HG02885 (cell line): ENCODE results near the gene EIF5A.

Source experiments
- ATAC-seq: cut with Tn5 transposase; IDR thresholded peaks from one replicate; pipeline ENCODE4 v1.9.1; 2021; ENCODE audit warnings: mild to moderate bottlenecking; ENCODE audit not compliant: unreplicated experiment, poor library complexity

The EIF5A gene

DNA sequence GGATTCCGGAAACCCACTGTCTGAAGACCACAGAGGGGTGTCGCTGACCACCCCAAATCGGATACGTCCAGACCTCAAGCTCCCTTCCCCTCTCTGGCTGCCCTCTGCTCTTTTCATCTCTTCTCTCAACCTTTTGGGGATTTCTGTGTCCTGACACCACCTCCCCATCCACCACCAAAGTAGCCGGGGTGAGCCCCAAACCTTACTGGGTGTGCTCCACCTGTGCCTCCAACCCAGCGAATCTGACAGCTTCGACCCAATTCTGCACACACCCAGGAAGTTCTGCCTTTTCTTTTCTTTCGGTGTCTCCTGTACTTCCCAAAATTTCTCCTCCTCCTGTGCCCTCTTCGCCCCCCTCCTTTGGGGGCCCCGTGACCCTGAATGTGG lies 45.1 kb downstream of the EIF5A start:
- ATAC-seq: no peak

GRCh38 chr17:7352910-7353635 lies 45.6 kb downstream of the EIF5A start:
- ATAC-seq: no peak

GRCh38 chr17:7354262-7354843 lies 46.9 kb downstream of the EIF5A start:
- no peak for ATAC-seq

DNA sequence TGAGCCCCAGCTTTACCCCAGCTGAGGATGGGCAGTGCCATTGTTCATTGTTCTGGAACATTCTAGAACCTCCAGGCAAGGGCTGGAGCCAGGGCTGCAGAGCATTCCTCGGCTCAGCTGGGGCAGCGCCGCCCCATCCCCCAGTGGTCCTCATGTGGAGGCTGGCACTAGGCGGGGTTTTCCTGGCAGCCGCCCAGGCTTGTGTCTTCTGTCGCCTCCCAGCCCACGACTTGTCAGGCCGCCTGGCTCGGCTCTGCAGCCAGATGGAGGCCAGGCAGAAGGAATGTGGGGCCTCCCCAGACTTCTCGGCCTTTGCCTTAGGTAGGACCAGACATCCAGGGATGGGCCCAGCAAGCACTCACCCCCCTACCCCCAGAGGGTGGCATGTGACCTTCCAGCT lies 47.6 kb downstream of the EIF5A start, which contains the start of gene TMEM95:
Gene TMEM95, plus strand, starts transcription at position 104 of the 400 bp plus-strand sequence. Its CDS starts 49 bp downstream, at position 153.
- ATAC-seq: no peak

DNA sequence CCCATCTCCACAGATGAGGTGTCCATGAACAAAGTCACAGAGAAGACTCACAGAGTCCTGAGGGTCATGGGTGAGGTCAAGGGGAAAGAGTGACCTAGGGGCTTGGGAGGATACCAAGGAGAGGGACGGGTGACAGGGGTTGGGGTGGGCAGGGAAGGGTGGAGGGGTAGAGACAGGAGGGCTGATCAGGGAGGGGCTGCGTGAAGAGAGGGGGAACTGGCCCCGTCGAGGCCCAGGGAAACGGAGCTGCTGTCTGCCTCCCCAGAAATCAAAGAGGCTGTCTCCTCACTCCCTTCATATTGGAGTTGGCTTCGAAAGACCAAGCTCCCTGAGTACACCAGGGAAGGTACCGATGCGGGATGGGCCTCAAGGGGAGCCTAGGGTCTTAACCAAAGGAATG lies 48.1 kb downstream of the EIF5A start:
- no peak for ATAC-seq

DNA sequence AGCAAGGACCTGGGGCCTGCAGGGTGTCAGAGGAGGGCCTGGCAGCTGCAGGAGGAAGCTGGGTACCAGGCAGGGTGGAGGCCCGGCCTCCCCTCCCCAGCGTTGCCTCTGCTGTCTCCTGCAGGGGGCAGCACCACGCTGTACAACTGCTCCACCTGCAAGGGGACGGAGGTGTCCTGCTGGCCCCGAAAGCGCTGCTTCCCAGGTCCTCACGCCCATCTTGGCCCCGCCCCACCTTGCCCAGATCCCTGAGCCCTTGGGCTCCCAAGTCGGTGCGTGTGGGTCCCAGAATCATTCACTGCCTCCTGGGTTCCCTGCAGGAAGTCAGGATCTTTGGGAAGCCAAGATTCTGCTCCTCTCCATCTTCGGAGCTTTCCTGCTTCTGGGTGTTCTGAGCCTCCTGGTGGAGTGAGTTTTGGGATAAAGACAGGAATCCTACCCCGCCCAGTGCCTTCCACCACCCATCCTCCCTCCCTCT lies 48.7 kb downstream of the EIF5A start:
- peak; percentile 38 for ATAC-seq

DNA sequence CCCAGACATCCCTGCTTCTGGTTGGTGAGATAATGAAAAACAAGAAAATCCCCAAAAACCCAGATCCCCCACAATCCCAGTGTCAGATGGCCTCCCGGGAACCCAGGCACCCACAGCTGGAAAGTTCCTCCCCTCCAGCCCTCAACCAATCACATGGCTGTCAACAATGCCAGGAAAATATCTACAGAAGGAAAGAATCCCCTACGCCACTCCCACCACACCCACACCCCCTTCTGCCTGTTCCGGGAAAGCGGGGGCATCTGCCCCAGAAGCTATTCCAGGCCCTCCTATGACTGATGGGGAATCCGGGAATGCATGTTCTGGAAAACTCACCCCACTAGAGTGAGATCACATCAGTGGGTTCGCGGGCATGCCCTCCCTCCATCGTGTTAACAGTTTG lies 49.3 kb downstream of the EIF5A start:
- ATAC-seq: no peak

DNA sequence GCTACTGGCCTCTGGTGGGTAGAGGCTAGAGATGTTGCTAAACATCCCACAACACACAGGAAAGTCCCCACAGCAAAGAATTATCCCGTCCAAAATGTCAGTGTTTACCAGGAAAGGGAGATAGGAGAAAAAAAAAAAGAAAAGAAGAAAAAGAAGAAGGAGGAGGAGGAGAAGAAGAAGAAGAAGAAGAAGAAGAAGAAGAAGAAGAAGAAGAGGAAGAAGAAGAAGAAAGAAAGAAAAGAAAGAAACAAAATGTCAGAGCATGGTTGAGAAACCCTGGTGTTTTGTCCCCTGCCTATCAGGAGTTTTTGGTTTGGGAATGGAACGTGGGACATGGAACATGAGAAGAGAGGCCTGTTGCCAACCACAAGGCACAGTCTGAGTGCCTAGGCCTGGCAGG lies 50.0 kb downstream of the EIF5A start:
- ATAC-seq: no peak

- no peak for ATAC-seq
Observed at GRCh38 chr17:7361906-7362305, 54.5 kb downstream of the EIF5A start.
